HepG2 (cell line): ENCODE results near the gene CR1L. TPM values are rescaled to one million over a fixed set of nuclear protein-coding genes. Genes with fewer than 3 reads are reported as not detected.

ENCODE experiments used
- ATAC-seq: fragments of 200-7000 bp; cut with Tn5 transposase; 3 replicates; pipeline ENCODE4 v1.9.1; 2020; ENCODE audit warnings: mild to moderate bottlenecking, moderate library complexity
- BruUV-seq: library from RNA; stranded (reverse); fragments of 400-500 nt; replicated peaks from 2 replicates; lab custom pipeline; 2021; lab: Mats Ljungman, UMichigan
- CTCF ChIA-PET: fragments of 300-600 bp; formaldehyde crosslinking; extraction: SDS; loops from one replicate; lab custom pipeline; 2021; ENCODE audit warnings: low total read pairs, inconsistent platforms, low intra/inter-chr PET ratio; lab: Yijun Ruan, JAX
- POLR2A ChIA-PET: fragments of 350-600 bp; sonication (Branson Sonifier 250); formaldehyde crosslinking; loops from one replicate; lab custom pipeline; 2020; ENCODE audit warnings: antibody characterized with exemption, inconsistent platforms; lab: Yijun Ruan, JAX
- DNase-seq: peaks from one replicate; pipeline ENCODE4 v3.0.0-alpha.2; 2015; ENCODE audit warnings: low spot score
- FAIRE-seq: peaks from 3 replicates; lab custom pipeline; 2011; peaks lifted over from hg19 to GRCh38; lab: Jason Lieb, UNC
- H2AFZ ChIP-seq: one replicate; pipeline ENCODE4 v1.6.1; 2011; ENCODE audit warnings: low read length, inconsistent platforms
- H3K27ac ChIP-seq: fragments of 300-600 bp; 3 replicates; pipeline ENCODE4 v1.8.0; 2011; ENCODE audit warnings: mixed run types, mild to moderate bottlenecking, mixed read lengths, low read length, inconsistent platforms; ENCODE audit not compliant: insufficient read depth; ENCODE audit errors: extremely low read length
- H3K27me3 ChIP-seq, 2 experiments: fragments of 200-600 bp in 1 of 2; 2 replicates in 1 of 2; 3 replicates in 1 of 2; pipeline versions ENCODE4 v1.6.0 to v1.8.0; 2011; ENCODE audit warnings: low read length in 2 of 2, mild to moderate bottlenecking in 2 of 2, moderate library complexity in 2 of 2, inconsistent platforms in 1 of 2; ENCODE audit not compliant: insufficient read depth in 2 of 2, control insufficient read depth in 1 of 2
- H3K36me3 ChIP-seq, 2 experiments: fragments of 200-600 bp in 1 of 2; replicated peaks in 1 of 2; 2 replicates in 1 of 2; 3 replicates in 1 of 2; pipeline versions ENCODE4 v1.5.1 to v1.8.0; 2011; ENCODE audit warnings: low read length in 2 of 2, inconsistent platforms in 1 of 2; ENCODE audit not compliant: insufficient read depth in 2 of 2, control insufficient read depth in 1 of 2
- H3K4me1 ChIP-seq: 2 replicates; pipeline ENCODE4 v1.5.1; 2012; ENCODE audit warnings: low read length, inconsistent platforms; ENCODE audit not compliant: insufficient read depth
- H3K4me2 ChIP-seq: 2 replicates; pipeline ENCODE4 v1.6.0; 2011; ENCODE audit warnings: low read depth, low read length, inconsistent platforms
- H3K4me3 ChIP-seq, 3 experiments: fragments of 200-600 bp in 1 of 3; sonication (generic), shearing (Covaris generic) in 1 of 3; replicated peaks in 1 of 3; 2 replicates each; pipeline ENCODE4 v1.5.1; 2011 to 2016; ENCODE audit warnings: low read length in 3 of 3, inconsistent platforms in 2 of 3, low read depth in 2 of 3, mild to moderate bottlenecking in 2 of 3, control low read depth in 1 of 3, mixed read lengths in 1 of 3; ENCODE audit not compliant: insufficient read depth in 1 of 3
- H3K79me2 ChIP-seq: one replicate; pipeline ENCODE4 v1.6.1; 2011; ENCODE audit warnings: low read length, inconsistent platforms; ENCODE audit not compliant: insufficient read depth
- H3K9ac ChIP-seq: 2 replicates; pipeline ENCODE4 v1.6.0; 2011; ENCODE audit warnings: mild to moderate bottlenecking, low read depth, low read length, inconsistent platforms; ENCODE audit not compliant: insufficient read depth
- H3K9me3 ChIP-seq: 2 replicates; pipeline ENCODE4 v1.5.1; 2012; ENCODE audit warnings: mild to moderate bottlenecking, low read length
- H4K20me1 ChIP-seq: 2 replicates; pipeline ENCODE4 v1.6.0; 2011; ENCODE audit warnings: inconsistent platforms, mild to moderate bottlenecking, low read length, moderate library complexity; ENCODE audit not compliant: insufficient read depth
- HNRNPLL ChIP-seq: fragments of 200-400 bp; formaldehyde crosslinking; IDR thresholded peaks from 2 replicates; pipeline ENCODE4 v1.6.1; 2017; ENCODE audit warnings: mild to moderate bottlenecking, low read depth, low read length; ENCODE audit not compliant: poor library complexity, severe bottlenecking
- HOXD1 ChIP-seq: sonication (generic); formaldehyde crosslinking; IDR thresholded peaks from 2 replicates; pipeline ENCODE4 v1.5.0; 2020; ENCODE audit warnings: missing genetic modification reagents
- ZNF616 ChIP-seq: sonication (generic); formaldehyde crosslinking; IDR thresholded peaks from 2 replicates; pipeline ENCODE4 v1.5.0; 2020; ENCODE audit warnings: low read depth, mild to moderate bottlenecking, missing genetic modification reagents
- ZNF709 ChIP-seq: sonication (generic); formaldehyde crosslinking; IDR thresholded peaks from 2 replicates; pipeline ENCODE4 v1.5.0; 2020; ENCODE audit warnings: mild to moderate bottlenecking, missing genetic modification reagents
- ZNF775 ChIP-seq: sonication (generic); formaldehyde crosslinking; IDR thresholded peaks from 2 replicates; pipeline ENCODE4 v1.4.0; 2020; ENCODE audit warnings: missing genetic modification reagents, mild to moderate bottlenecking, moderate library complexity, borderline replicate concordance
- WGBS: methylation state at CpG from one replicate; pipeline ENCODE4 v1.1.6; 2017; ENCODE audit warnings: low lambda C conversion rate; 5-methylcytosine and 5-hydroxymethylcytosine counted together
- in situ Hi-C: cut with HindIII; loops from 2 replicates; pipeline ENCODE4 v1.10.0; 2017; ENCODE audit warnings: low pct_unique_long_range_greater_than_20kb; ENCODE audit not compliant: extremely low pct_ligation_motif_present
- intact Hi-C: fragments of 100-400 bp; cut with micrococcal nuclease; formaldehyde crosslinking; loops from one replicate; pipeline ENCODE4 v1.10.0; 2022; ENCODE audit not compliant: unreplicated experiment
- polyA plus RNA-seq, 8 experiments: library from polyadenylated mRNA; depleted of rRNA in 3 of 8; stranded (reverse) in 7 of 8; unstranded in 1 of 8; fragments of >200 nt; fragmentation: Illumina TruSeq in 4 of 8; extraction: Trizol in 4 of 8; gene quantifications; 2 replicates each; pipeline versions ENCODE4 v1.2.1 to v1.2.3, GENCODE V29; 2011 to 2016; ENCODE audit warnings: low read depth in 4 of 8, missing spikeins in 1 of 8, mixed read lengths in 1 of 8; ENCODE audit not compliant: insufficient read depth in 1 of 8
- total RNA-seq, 5 experiments: library from RNA; depleted of rRNA; stranded (reverse); fragments of >200 nt; fragmentation: Illumina TruSeq; extraction: Trizol; gene quantifications; 2 replicates each; pipeline ENCODE4 v1.2.3, GENCODE V29; 2016; ENCODE audit warnings: low read depth in 1 of 5

CR1L gene
- total and polyA plus RNA-seq, 2 of the 13 experiments (the other 11 are each of a cell fraction or from before 2014, with no cell fraction given) = not detected

DNA sequence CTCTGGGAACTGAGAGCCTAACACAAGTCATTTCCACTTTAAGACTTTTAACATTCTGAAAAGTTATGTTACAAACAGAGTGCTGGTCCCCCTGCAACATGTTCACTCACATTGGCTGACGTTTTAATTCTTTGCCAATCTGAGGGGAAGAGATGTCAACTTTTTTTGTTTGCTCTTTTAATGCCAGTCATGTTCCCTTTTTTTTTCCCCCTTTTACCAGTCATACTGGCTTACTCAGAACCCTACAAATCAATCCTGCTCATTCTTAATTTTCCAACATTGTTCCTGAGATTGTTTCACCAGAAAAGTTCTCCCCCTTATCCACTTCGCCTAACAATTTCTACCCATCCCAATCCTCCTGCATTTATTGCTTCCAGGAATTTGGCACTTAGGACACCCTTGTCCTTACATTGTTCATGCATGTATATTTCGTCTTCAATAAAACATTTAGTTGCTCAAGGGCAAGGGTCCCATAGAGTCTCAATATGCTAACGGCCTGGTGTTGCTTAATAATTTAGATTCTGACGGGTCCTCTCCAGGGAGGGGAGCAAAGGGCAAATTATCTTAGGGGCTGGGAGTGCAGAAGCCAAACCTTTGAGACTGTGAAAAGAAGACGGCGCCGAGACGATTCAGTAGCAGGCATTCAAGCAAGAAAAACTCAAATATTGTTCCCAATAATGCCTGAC lies 624 bp upstream of the CR1L start:
- CTCF ChIA-PET = no interaction called here

DNA sequence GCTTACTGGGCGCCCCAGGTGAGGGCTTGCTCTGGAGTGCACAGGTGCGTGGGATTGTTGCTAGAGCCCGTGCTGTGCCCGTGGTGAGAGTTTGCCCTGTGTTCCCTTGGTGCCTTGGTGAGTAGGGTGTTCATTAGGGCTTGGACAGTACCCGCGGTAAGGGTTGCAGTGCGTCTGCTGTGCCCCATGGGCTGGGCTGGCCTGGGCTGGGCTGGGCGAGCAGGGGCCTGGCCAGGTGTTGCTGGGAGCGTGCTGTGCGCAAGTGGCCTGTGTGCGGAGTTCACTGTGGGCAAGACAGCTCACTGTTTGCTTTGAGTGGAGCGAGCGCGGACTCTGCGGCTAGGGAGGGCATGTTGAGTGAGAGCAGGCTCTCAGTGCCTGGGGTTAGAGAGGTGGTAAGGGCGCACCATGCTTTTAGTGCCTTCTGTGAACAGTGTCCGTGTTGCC lies 725 bp downstream of the CR1L start:
- H3K36me3 ChIP-seq = no peaks in the 10 kb centered on the region; a peak in 1 of 5 replicates
- no peak overlapping the region for H3K27ac ChIP-seq
- no peaks in the 10 kb centered on the region for H3K9me3 ChIP-seq
- FAIRE-seq = no peak
- no peak for DNase-seq
- intact Hi-C loops = no loop called here
- H4K20me1 ChIP-seq = no peaks in the 10 kb centered on the region
- H3K79me2 ChIP-seq = no peaks in the 10 kb centered on the region
- CTCF ChIA-PET = no interaction called here
- H3K4me2 ChIP-seq = no peak overlapping the region
- no peak overlapping the region for H3K4me3 ChIP-seq
- no TSS peak for BruUV-seq
- POLR2A ChIA-PET = no interaction called here
- H2AFZ ChIP-seq = no peak overlapping the region
- in situ Hi-C loops = no loop called here
- H3K9ac ChIP-seq = no peak overlapping the region
- H3K4me1 ChIP-seq = no peaks in the 10 kb centered on the region
- 68% methylated on average over 6 of the region's 17 CpGs for WGBS
- peaks cover 3% of the 10 kb centered on the region in 2 experiments; a peak in 2 of 5 replicates for H3K27me3 ChIP-seq
- TF ChIP-seq ZNF775 (CRISPR knock-in tag) (no peak), HNRNPLL (peak; percentile 39)
- ATAC-seq = peak; percentile 81

More for the DNA sequence above, 624 bp upstream of the CR1L start:
- no peak for DNase-seq
- Histone ChIP-seq H3K4me3 (no peak overlapping the region), H4K20me1 (no peaks in the 10 kb centered on the region), H3K9me3 (no peaks in the 10 kb centered on the region), H3K9ac (no peak overlapping the region), H3K27ac (no peak overlapping the region), H3K4me1 (no peaks in the 10 kb centered on the region), H3K4me2 (no peak overlapping the region), H3K27me3 (peaks cover under 1 to 1% of the 10 kb centered on the region in 2 experiments; a peak in 2 of 5 replicates), H2AFZ (no peak overlapping the region), H3K36me3 (no peaks in the 10 kb centered on the region; a peak in 1 of 5 replicates), H3K79me2 (no peaks in the 10 kb centered on the region)
- FAIRE-seq = no peak
- WGBS = 32% methylated on average over 9 of the region's 9 CpGs
- BruUV-seq = no TSS peak
- POLR2A ChIA-PET = no interaction called here
- intact Hi-C loops = no loop called here
- TF ChIP-seq ZNF709 (CRISPR knock-in tag) = no peak
- TF ChIP-seq ZNF616 = no peak
- TF ChIP-seq HOXD1 = no peak
- in situ Hi-C loops = no loop called here
- ATAC-seq = no peak
